ENCODE measurements around the gene ATM.

ATM gene

GRCh38 chr11:108293229-108293628, 70.4 kb downstream of the ATM start:
- H3K4me2 ChIP-seq (ENCODE audit: low read length), result no peak overlapping the region
- no CpG with 5 or more reads among the region's 3 CpGs for WGBS (ENCODE audit: extremely low coverage, insufficient coverage, low lambda C conversion rate)

GRCh38 chr11:108302121-108302785, 79.4 kb downstream of the ATM start:
- no peaks in the 10 kb centered on the region for H3K36me3 ChIP-seq (ENCODE audit: control insufficient read depth, insufficient read depth, low read length)
- WGBS (ENCODE audit: extremely low coverage, insufficient coverage, low lambda C conversion rate), result no CpG with 5 or more reads among the region's 1 CpG
- H4K8ac ChIP-seq (ENCODE audit: low read depth, low read length), result no peak overlapping the region

More at GRCh38 chr11:108293229-108293628, 70.4 kb downstream of the ATM start:
- Histone ChIP-seq H3K79me1 (ENCODE audit: low read length) (no peaks in the 10 kb centered on the region), H3K27ac (ENCODE audit: low read depth, low read length) (no peak overlapping the region), H4K5ac (ENCODE audit: low read length) (no peak overlapping the region), H3K9ac (ENCODE audit: low read length) (no peak overlapping the region), H3K56ac (ENCODE audit: low read length) (no peak overlapping the region), H2BK15ac (replicated peaks; ENCODE audit: low read depth) (no peak overlapping the region), H3K4ac (ENCODE audit: low read depth, low read length) (no peak overlapping the region), H3K18ac (ENCODE audit: low read length) (no peak overlapping the region), H3K23ac (ENCODE audit: low read length) (no peak overlapping the region), H3K36me3 (ENCODE audit: control insufficient read depth, insufficient read depth, low read length) (no peaks in the 10 kb centered on the region), H3K79me2 (ENCODE audit: control insufficient read depth, insufficient read depth, low read length) (no peaks in the 10 kb centered on the region), H3K4me3 (ENCODE audit: low read length) (no peak overlapping the region), H2BK120ac (ENCODE audit: low read depth, low read length) (no peak overlapping the region), H2BK5ac (ENCODE audit: low read length) (no peak overlapping the region), H3K27me3 (ENCODE audit: insufficient read depth, low read length, poor library complexity) (no peaks in the 10 kb centered on the region), H2AK5ac (ENCODE audit: low read length) (no peak overlapping the region), H4K8ac (ENCODE audit: low read depth, low read length) (no peak overlapping the region), H3K4me1 (ENCODE audit: control insufficient read depth, low read depth, low read length) (no peaks in the 10 kb centered on the region)
- DNase-seq, result no peak

GRCh38 chr11:108307751-108308150, 84.9 kb downstream of the ATM start:
- no peaks in the 10 kb centered on the region for H3K4me1 ChIP-seq (ENCODE audit: control insufficient read depth, low read depth, low read length)
- H2BK15ac ChIP-seq (replicated peaks; ENCODE audit: low read depth), result no peak overlapping the region
- no peak overlapping the region for H3K27ac ChIP-seq (ENCODE audit: low read depth, low read length)
- no peak overlapping the region for H3K9ac ChIP-seq (ENCODE audit: low read length)
- H2BK5ac ChIP-seq (ENCODE audit: low read length), result no peak overlapping the region
- H2BK120ac ChIP-seq (ENCODE audit: low read depth, low read length), result no peak overlapping the region
- no peaks in the 10 kb centered on the region for H3K79me1 ChIP-seq (ENCODE audit: low read length)
- no peak overlapping the region for H3K4me2 ChIP-seq (ENCODE audit: low read length)
- H4K5ac ChIP-seq (ENCODE audit: low read length), result no peak overlapping the region
- no peak overlapping the region for H3K23ac ChIP-seq (ENCODE audit: low read length)
- no peak overlapping the region for H3K4me3 ChIP-seq (ENCODE audit: low read length)
- H3K56ac ChIP-seq (ENCODE audit: low read length), result no peak overlapping the region
- no peak overlapping the region for H3K4ac ChIP-seq (ENCODE audit: low read depth, low read length)
- H4K8ac ChIP-seq (ENCODE audit: low read depth, low read length), result no peak overlapping the region
- H3K27me3 ChIP-seq (ENCODE audit: insufficient read depth, low read length, poor library complexity), result peaks cover 2% of the 10 kb centered on the region
- no peaks in the 10 kb centered on the region for H3K79me2 ChIP-seq (ENCODE audit: control insufficient read depth, insufficient read depth, low read length)
- no peak for DNase-seq
- H2AK5ac ChIP-seq (ENCODE audit: low read length), result no peak overlapping the region
- WGBS (ENCODE audit: extremely low coverage, insufficient coverage, low lambda C conversion rate), result no CpG with 5 or more reads among the region's 3 CpGs
- no peaks in the 10 kb centered on the region for H3K36me3 ChIP-seq (ENCODE audit: control insufficient read depth, insufficient read depth, low read length)
- H3K18ac ChIP-seq (ENCODE audit: low read length), result no peak overlapping the region

More at GRCh38 chr11:108302121-108302785, 79.4 kb downstream of the ATM start:
- no peaks in the 10 kb centered on the region for H3K4me1 ChIP-seq (ENCODE audit: control insufficient read depth, low read depth, low read length)
- no peak overlapping the region for H3K23ac ChIP-seq (ENCODE audit: low read length)
- no peak overlapping the region for H3K4me3 ChIP-seq (ENCODE audit: low read length)
- H2BK120ac ChIP-seq (ENCODE audit: low read depth, low read length), result no peak overlapping the region
- DNase-seq, result no peak
- H4K5ac ChIP-seq (ENCODE audit: low read length), result no peak overlapping the region
- H3K18ac ChIP-seq (ENCODE audit: low read length), result no peak overlapping the region
- H3K79me2 ChIP-seq (ENCODE audit: control insufficient read depth, insufficient read depth, low read length), result no peaks in the 10 kb centered on the region
- H2AK5ac ChIP-seq (ENCODE audit: low read length), result no peak overlapping the region
- H2BK15ac ChIP-seq (replicated peaks; ENCODE audit: low read depth), result no peak overlapping the region
- no peaks in the 10 kb centered on the region for H3K79me1 ChIP-seq (ENCODE audit: low read length)
- no peak overlapping the region for H3K4ac ChIP-seq (ENCODE audit: low read depth, low read length)
- no peak overlapping the region for H3K9ac ChIP-seq (ENCODE audit: low read length)
- no peak overlapping the region for H2BK5ac ChIP-seq (ENCODE audit: low read length)
- no peak overlapping the region for H3K27ac ChIP-seq (ENCODE audit: low read depth, low read length)
- no peak overlapping the region for H3K56ac ChIP-seq (ENCODE audit: low read length)
- H3K27me3 ChIP-seq (ENCODE audit: insufficient read depth, low read length, poor library complexity), result no peaks in the 10 kb centered on the region
- no peak overlapping the region for H3K4me2 ChIP-seq (ENCODE audit: low read length)

- Histone ChIP-seq H3K27me3 (ENCODE audit: insufficient read depth, low read length, poor library complexity) (peaks cover 2% of the 10 kb centered on the region), H3K4me3 (ENCODE audit: low read length) (no peak overlapping the region), H2BK15ac (replicated peaks; ENCODE audit: low read depth) (no peak overlapping the region), H2BK5ac (ENCODE audit: low read length) (no peak overlapping the region), H2AK5ac (ENCODE audit: low read length) (no peak overlapping the region), H2BK120ac (ENCODE audit: low read depth, low read length) (no peak overlapping the region), H3K9ac (ENCODE audit: low read length) (no peak overlapping the region), H3K4me2 (ENCODE audit: low read length) (no peak overlapping the region), H3K56ac (ENCODE audit: low read length) (no peak overlapping the region), H3K4me1 (ENCODE audit: control insufficient read depth, low read depth, low read length) (no peaks in the 10 kb centered on the region), H3K18ac (ENCODE audit: low read length) (no peak overlapping the region), H4K5ac (ENCODE audit: low read length) (no peak overlapping the region), H3K36me3 (ENCODE audit: control insufficient read depth, insufficient read depth, low read length) (no peaks in the 10 kb centered on the region), H4K8ac (ENCODE audit: low read depth, low read length) (no peak overlapping the region), H3K79me1 (ENCODE audit: low read length) (no peaks in the 10 kb centered on the region), H3K79me2 (ENCODE audit: control insufficient read depth, insufficient read depth, low read length) (no peaks in the 10 kb centered on the region), H3K23ac (ENCODE audit: low read length) (no peak overlapping the region), H3K4ac (ENCODE audit: low read depth, low read length) (no peak overlapping the region), H3K27ac (ENCODE audit: low read depth, low read length) (no peak overlapping the region)
- no peak for DNase-seq
- no CpG with 5 or more reads among the region's 2 CpGs for WGBS (ENCODE audit: extremely low coverage, insufficient coverage, low lambda C conversion rate)
These were observed 90.6 kb downstream of the ATM start for GRCh38 chr11:108313444-108313843.

- Histone ChIP-seq H2BK15ac (replicated peaks; ENCODE audit: low read depth) (no peak overlapping the region), H3K4me2 (ENCODE audit: low read length) (no peak overlapping the region)
- peak; percentile 26 for DNase-seq
These were observed 93.2 kb downstream of the ATM start for GRCh38 chr11:108316061-108316460.

GRCh38 chr11:108319541-108320145, 96.8 kb downstream of the ATM start:
- H3K36me3 ChIP-seq (ENCODE audit: control insufficient read depth, insufficient read depth, low read length), result no peaks in the 10 kb centered on the region
- no peak overlapping the region for H3K9ac ChIP-seq (ENCODE audit: low read length)
- no peak overlapping the region for H4K8ac ChIP-seq (ENCODE audit: low read depth, low read length)
- H4K5ac ChIP-seq (ENCODE audit: low read length), result no peak overlapping the region
- no peak overlapping the region for H3K4me3 ChIP-seq (ENCODE audit: low read length)
- no peak for DNase-seq
- no peak overlapping the region for H3K4ac ChIP-seq (ENCODE audit: low read depth, low read length)
- H3K23ac ChIP-seq (ENCODE audit: low read length), result no peak overlapping the region
- no peak overlapping the region for H3K4me2 ChIP-seq (ENCODE audit: low read length)
- H2BK5ac ChIP-seq (ENCODE audit: low read length), result no peak overlapping the region
- no peak overlapping the region for H2AK5ac ChIP-seq (ENCODE audit: low read length)
- no peak overlapping the region for H3K27ac ChIP-seq (ENCODE audit: low read depth, low read length)
- no peak overlapping the region for H3K56ac ChIP-seq (ENCODE audit: low read length)
- no peaks in the 10 kb centered on the region for H3K79me1 ChIP-seq (ENCODE audit: low read length)
- H3K79me2 ChIP-seq (ENCODE audit: control insufficient read depth, insufficient read depth, low read length), result no peaks in the 10 kb centered on the region
- no peaks in the 10 kb centered on the region for H3K4me1 ChIP-seq (ENCODE audit: control insufficient read depth, low read depth, low read length)
- H3K18ac ChIP-seq (ENCODE audit: low read length), result no peak overlapping the region
- H3K27me3 ChIP-seq (ENCODE audit: insufficient read depth, low read length, poor library complexity), result no peaks in the 10 kb centered on the region
- no peak overlapping the region for H2BK15ac ChIP-seq (replicated peaks; ENCODE audit: low read depth)
- no peak overlapping the region for H2BK120ac ChIP-seq (ENCODE audit: low read depth, low read length)

More at GRCh38 chr11:108316061-108316460, 93.2 kb downstream of the ATM start:
- Histone ChIP-seq H4K8ac (ENCODE audit: low read depth, low read length) (no peak overlapping the region), H2AK5ac (ENCODE audit: low read length) (no peak overlapping the region), H2BK120ac (ENCODE audit: low read depth, low read length) (no peak overlapping the region), H3K4me1 (ENCODE audit: control insufficient read depth, low read depth, low read length) (no peaks in the 10 kb centered on the region), H3K27ac (ENCODE audit: low read depth, low read length) (no peak overlapping the region), H3K23ac (ENCODE audit: low read length) (no peak overlapping the region), H3K36me3 (ENCODE audit: control insufficient read depth, insufficient read depth, low read length) (no peaks in the 10 kb centered on the region), H3K18ac (ENCODE audit: low read length) (no peak overlapping the region), H3K79me1 (ENCODE audit: low read length) (no peaks in the 10 kb centered on the region), H2BK5ac (ENCODE audit: low read length) (no peak overlapping the region), H3K4me3 (ENCODE audit: low read length) (no peak overlapping the region), H3K79me2 (ENCODE audit: control insufficient read depth, insufficient read depth, low read length) (no peaks in the 10 kb centered on the region), H3K27me3 (ENCODE audit: insufficient read depth, low read length, poor library complexity) (no peaks in the 10 kb centered on the region), H3K56ac (ENCODE audit: low read length) (no peak overlapping the region), H4K5ac (ENCODE audit: low read length) (no peak overlapping the region), H3K9ac (ENCODE audit: low read length) (no peak overlapping the region), H3K4ac (ENCODE audit: low read depth, low read length) (no peak overlapping the region)
- WGBS (ENCODE audit: extremely low coverage, insufficient coverage, low lambda C conversion rate), result no CpG with 5 or more reads among the region's 3 CpGs
